ENCODE measurements around the gene CFAP61. TPM values are rescaled to one million over a fixed set of nuclear protein-coding genes. Genes with fewer than 3 reads are reported as not detected.

The CFAP61 gene, protein sequence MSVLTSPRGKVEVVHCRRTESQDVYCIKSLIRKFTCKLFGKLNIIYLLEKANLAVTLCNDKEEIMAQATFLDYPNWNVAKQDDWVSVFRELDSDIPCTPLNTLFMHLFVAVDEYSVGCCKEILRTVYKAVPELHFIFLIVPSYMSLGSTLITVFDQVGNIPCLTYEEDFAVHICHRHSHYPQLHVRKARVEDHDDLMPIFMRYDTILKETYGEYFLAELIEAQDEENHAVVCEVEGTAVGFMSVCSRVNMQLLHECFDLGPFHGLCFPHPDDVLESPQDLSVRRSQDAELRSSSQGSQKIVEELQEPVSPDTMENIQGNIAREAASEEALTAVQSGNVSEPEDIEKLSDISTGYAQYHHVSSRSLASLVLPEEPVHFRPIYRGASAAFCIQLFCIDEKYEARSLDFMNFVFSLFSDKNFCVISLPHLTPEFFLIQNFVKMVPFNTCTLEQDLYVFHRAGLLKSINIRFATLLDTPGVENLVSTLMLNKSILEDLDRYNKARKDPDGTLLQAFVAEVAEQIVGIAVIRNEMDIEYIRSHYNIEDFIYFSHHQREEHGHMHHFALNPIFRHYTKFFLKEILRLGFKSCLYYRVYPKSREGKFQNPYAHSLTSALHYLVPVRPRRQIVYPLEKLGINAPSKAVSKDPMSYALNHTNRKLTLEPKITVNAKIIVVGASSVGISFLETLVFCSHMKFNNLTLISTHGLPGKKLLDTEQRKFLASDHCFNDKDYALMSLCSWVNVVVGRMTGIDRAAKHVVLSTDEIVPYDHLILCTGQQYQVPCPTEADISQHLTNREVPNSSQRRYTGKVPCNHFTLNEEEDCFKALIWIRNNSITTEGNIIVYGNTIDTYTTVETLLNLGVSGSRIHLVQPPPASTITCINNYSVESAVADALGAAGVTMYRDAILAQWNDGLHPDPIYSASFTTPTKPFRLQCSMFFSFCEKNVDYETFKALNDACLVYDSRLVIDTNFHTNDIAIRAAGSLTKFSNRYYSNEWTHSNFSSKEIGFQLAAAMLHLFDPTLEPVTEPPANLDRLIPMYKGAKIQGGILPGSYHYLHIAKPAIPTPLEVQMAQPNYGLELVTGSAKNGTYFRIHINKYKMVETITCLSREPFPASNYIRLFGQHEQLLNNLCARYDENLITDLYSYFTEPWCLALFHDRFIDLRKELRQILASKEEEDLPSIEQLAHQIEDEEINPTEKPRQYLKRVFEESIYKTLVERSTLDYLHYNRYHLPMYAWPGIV
- total RNA-seq, result 1 to 10 TPM in 2 of 4 donors, under 1 TPM in 2; 0.68 to 3.7 (median 1.4) TPM

DNA sequence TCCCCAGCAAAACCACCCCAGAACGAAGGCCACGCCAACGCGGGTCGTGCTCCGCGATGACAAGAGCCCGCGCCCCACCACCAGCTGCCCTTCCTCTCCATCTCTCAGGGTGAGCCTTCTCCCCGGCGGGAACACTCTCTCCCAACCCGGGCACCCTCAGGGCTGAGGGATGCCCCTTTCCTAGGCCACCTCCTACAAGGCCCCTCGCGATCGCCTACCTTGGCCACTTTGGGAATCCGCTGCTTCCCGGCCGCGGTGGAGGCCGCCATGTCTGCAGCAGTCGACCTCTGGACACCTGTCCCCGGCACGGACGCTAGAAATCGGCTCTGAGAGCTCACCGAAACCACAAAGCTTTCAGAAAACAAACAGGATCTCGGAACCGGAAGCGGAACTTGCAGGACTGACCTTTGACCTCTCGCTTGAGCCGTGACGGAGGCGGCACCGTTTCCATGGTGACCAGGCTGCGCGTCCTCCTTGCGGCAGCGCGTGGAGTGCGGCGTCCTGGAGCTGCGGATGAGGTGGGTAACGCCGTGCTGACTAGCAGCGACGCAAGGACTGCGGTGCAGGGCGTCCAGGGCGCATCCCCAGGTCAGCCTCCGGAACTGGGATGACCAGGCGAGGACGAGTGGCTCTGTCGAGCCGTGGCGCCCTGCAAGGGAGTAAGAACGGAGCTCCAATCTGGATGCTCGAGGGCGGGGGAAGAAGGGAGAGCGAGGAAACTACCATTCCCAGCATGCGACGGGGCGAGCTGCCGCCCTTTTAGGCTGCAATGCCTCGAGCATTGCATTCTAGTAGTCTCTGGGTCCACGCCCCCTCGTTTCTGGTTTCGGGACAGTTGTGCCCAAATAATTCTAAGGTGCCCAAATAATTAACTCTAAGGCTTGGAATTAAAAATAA lies at the start of gene CFAP61, which contains the start of gene CRNKL1:
TSS of gene CFAP61 (plus strand) at position 459 of the 897 bp plus-strand sequence. CDS start 4,122 bp downstream, outside the sequence.
TSS of gene CRNKL1 (minus strand) at position 393 of the 897 bp plus-strand sequence. CDS start at position 269, 124 bp downstream.
- TF ChIP-seq, protein P1, sequence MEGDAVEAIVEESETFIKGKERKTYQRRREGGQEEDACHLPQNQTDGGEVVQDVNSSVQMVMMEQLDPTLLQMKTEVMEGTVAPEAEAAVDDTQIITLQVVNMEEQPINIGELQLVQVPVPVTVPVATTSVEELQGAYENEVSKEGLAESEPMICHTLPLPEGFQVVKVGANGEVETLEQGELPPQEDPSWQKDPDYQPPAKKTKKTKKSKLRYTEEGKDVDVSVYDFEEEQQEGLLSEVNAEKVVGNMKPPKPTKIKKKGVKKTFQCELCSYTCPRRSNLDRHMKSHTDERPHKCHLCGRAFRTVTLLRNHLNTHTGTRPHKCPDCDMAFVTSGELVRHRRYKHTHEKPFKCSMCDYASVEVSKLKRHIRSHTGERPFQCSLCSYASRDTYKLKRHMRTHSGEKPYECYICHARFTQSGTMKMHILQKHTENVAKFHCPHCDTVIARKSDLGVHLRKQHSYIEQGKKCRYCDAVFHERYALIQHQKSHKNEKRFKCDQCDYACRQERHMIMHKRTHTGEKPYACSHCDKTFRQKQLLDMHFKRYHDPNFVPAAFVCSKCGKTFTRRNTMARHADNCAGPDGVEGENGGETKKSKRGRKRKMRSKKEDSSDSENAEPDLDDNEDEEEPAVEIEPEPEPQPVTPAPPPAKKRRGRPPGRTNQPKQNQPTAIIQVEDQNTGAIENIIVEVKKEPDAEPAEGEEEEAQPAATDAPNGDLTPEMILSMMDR (IDR thresholded peaks at IDR 0.05; ENCODE audit: low read depth), result no peak

DNA sequence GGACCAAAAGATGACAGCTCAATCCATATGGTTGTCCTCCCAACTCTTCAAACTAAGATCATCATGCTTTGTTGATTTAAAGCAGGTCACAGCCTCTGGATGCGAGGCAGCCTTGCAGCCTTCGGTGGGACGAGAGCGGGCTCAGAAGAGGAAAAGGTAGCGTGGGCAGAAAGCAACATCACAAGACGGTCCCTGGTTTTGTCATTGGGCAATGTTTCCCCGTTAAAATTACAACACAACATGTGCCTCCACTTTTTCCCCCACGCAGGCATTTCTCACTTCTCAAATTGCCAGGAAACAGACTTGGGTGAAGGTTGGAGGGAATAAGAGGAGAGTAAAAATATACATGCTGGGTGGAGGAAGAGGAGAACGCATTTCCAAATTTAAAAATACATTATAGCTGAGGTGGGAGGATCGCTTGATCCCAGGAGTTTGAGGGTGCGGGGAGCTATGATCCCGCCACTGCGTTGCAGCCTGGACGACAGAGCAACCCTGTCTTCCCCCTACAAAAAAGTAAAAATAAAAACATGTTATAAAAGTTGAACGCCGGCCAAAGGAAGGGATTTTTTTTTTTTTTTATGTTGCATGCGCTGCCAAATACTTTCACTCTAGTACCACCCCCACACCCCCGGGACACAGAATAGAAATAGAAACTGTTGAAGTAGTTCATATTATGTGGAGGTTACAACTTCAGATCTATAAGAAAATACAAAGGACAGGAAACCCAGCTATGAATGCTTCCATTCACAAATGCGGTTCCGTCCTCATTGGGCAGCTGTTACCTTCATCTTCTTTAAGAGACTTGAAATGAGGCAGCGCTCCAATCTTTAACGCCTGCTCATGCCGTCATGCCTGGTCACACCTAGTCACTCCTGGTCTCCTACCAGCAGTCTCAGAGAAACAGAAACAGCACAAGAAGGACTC lies 49.0 kb upstream of the CFAP61 start:
- TF ChIP-seq, protein P1 (IDR thresholded peaks at IDR 0.05; ENCODE audit: low read depth), result no peak

DNA sequence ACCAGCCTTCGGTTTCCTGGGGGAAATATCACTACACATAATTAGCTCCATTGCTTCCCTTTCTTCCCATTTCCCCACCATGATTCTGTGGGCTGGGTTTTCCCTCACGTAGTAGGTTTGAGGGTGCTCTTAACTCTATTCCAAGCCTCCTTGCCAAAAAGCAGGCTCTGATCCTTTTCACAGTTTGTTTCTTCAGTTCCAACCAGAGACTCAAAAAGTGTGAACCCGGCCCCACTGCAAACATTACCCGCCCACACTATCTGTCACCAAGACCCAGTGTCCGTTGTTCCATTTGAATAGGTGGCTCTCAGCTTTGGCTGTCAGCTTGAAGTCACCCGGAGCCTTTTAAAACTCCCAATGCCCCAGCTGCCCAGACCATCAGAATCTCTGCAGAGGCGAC lies 47.0 kb upstream of the CFAP61 start:
- TF ChIP-seq, protein P1 (IDR thresholded peaks at IDR 0.05; ENCODE audit: low read depth), result no peak

DNA sequence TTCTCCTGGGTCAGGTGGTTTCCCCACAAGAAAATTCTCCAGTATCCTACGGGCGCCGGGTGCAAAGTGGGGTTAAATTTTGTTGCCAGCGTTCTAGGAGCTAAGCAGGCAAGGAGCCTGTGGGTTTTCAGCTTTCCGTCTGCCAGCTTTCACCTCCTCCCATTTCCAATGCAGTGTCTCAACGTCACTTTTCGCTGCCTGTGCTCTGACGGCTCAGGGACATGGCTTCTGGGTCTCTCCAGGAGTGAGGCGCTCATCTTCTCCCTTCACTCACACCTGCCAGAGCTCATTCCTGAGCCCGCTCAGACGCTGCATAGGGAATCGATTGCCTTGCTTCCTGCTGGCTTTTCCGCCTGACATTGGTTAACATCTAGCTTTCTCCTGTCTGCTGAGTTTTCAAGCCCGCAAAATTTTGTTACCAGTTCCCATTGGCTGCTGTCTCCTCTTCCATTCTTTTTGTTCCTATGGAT lies 42.5 kb upstream of the CFAP61 start:
- TF ChIP-seq, protein P1 (IDR thresholded peaks at IDR 0.05; ENCODE audit: low read depth), result no peak

DNA sequence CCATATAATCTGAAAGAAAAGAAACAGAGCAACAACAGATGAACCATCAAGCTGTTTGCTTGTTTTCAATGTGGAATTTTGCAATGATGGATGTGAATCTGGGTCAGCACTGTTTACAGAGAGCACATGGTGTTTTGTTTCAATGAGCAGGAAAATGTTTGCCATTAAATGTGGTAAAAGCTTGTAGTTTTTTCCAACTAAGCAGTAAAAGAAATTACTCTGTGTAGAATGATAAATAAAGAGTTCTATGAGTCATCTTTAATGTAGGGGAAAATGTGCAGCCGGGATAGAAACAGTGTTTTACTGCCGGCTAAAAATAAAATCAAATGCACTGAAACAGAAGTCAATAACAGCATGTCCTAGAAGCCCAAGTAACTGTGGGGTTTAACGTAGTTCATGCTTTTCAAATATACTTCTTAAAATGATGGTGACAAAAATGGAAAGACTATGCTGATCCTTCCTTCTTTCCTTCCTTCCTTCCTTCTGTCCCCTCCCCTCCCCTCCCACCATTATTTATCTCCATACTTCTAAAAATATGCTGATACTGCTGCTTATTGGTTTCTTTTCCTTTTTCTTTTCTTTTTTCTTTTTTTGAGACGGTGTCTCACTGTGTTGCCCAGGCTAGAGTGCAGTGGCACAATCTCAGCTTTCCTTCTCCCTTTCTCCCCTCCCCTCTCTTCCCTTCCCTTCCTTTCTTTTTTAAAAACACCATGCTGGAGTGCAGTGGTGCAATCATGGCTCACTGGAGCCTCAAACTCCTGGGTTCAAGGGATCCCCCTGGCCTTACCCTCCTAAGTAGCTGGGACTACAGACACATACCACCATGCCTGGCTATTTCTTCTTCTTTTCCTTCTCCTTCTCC lies 41.5 kb upstream of the CFAP61 start:
- TF ChIP-seq, protein P1 (IDR thresholded peaks at IDR 0.05; ENCODE audit: low read depth), result no peak
